ENCODE data around the gene HADHA.

HADHA gene

DNA sequence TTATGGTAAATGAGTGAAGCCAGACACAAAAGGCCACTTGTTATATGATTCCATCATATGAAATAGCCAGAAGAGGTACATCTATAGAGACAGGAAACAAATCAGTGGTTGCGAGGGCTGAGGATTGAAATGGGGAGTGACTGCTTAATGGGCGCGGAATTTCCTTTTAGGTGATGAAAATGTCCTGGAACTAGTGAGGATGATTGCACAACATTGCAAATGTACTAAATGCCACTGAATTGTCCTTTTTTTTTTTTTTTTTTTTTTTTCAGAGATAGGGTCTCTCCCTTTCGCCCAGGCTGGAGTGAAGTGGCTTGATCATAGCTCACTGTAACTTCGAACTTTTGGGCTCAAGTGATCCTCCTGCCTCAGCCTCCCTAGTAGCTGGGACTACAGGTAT, 86.9 kb downstream of the HADHA start:
- no peaks in the 10 kb centered on the region for H3K36me3 ChIP-seq (ENCODE audit: insufficient read depth, low read length)
- H3K27ac ChIP-seq (ENCODE audit: low read depth, low read length, poor library complexity, severe bottlenecking), result no peak overlapping the region

GRCh38 chr2:26150243-26150642, 94.2 kb downstream of the HADHA start:
- TF ChIP-seq, protein P1, sequence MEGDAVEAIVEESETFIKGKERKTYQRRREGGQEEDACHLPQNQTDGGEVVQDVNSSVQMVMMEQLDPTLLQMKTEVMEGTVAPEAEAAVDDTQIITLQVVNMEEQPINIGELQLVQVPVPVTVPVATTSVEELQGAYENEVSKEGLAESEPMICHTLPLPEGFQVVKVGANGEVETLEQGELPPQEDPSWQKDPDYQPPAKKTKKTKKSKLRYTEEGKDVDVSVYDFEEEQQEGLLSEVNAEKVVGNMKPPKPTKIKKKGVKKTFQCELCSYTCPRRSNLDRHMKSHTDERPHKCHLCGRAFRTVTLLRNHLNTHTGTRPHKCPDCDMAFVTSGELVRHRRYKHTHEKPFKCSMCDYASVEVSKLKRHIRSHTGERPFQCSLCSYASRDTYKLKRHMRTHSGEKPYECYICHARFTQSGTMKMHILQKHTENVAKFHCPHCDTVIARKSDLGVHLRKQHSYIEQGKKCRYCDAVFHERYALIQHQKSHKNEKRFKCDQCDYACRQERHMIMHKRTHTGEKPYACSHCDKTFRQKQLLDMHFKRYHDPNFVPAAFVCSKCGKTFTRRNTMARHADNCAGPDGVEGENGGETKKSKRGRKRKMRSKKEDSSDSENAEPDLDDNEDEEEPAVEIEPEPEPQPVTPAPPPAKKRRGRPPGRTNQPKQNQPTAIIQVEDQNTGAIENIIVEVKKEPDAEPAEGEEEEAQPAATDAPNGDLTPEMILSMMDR (IDR thresholded peaks at IDR 0.05; ENCODE audit: low read length), result no peak
- TF ChIP-seq EZH2 (IDR thresholded peaks at IDR 0.05; ENCODE audit: borderline replicate concordance, low read length), result no peak
- no peaks in the 10 kb centered on the region for H3K9me2 ChIP-seq (ENCODE audit: low read depth, low read length)
- no peaks in the 10 kb centered on the region for H3K36me3 ChIP-seq (ENCODE audit: insufficient read depth, low read length)
- H3K27me3 ChIP-seq (ENCODE audit: insufficient read depth, low read length), result no peaks in the 10 kb centered on the region
- H3K4me1 ChIP-seq (ENCODE audit: insufficient read depth, low read length, severe bottlenecking), result no peaks in the 10 kb centered on the region
- no peaks in the 10 kb centered on the region for H3K79me2 ChIP-seq (ENCODE audit: insufficient read depth, low read length)
- H3K9me3 ChIP-seq (ENCODE audit: low read length), result peaks cover 9% of the 10 kb centered on the region; the same call in 1 of the 2 replicates
- no peak overlapping the region for H3K27ac ChIP-seq (ENCODE audit: low read depth, low read length, poor library complexity, severe bottlenecking)
- H3F3A ChIP-seq (ENCODE audit: insufficient read depth, low read length), result no peaks in the 10 kb centered on the region
- H4K20me1 ChIP-seq (ENCODE audit: insufficient read depth, low read length), result no peaks in the 10 kb centered on the region
- H3K4me2 ChIP-seq (ENCODE audit: low read length), result no peak overlapping the region
- no peak overlapping the region for H2AFZ ChIP-seq (ENCODE audit: low read length)
- no peak overlapping the region for H3K4me3 ChIP-seq (ENCODE audit: low read depth, low read length, poor library complexity, severe bottlenecking)
- no peak overlapping the region for H3K9ac ChIP-seq (ENCODE audit: low read length)

More for the DNA sequence above, 86.9 kb downstream of the HADHA start:
- Histone ChIP-seq H3K4me1 (ENCODE audit: insufficient read depth, low read length, severe bottlenecking) (no peaks in the 10 kb centered on the region), H3K9ac (ENCODE audit: low read length) (no peak overlapping the region), H3K9me2 (ENCODE audit: low read depth, low read length) (no peaks in the 10 kb centered on the region), H4K20me1 (ENCODE audit: insufficient read depth, low read length) (no peaks in the 10 kb centered on the region), H2AFZ (ENCODE audit: low read length) (no peak overlapping the region), H3K79me2 (ENCODE audit: insufficient read depth, low read length) (no peaks in the 10 kb centered on the region), H3K4me3 (ENCODE audit: low read depth, low read length, poor library complexity, severe bottlenecking) (no peak overlapping the region), H3F3A (ENCODE audit: insufficient read depth, low read length) (no peaks in the 10 kb centered on the region), H3K4me2 (ENCODE audit: low read length) (no peak overlapping the region), H3K27me3 (ENCODE audit: insufficient read depth, low read length) (no peaks in the 10 kb centered on the region), H3K9me3 (ENCODE audit: low read length) (peaks cover 9% of the 10 kb centered on the region; the same call in 1 of the 2 replicates)
- TF ChIP-seq, protein P1 (IDR thresholded peaks at IDR 0.05; ENCODE audit: low read length), result no peak
- no peak for TF ChIP-seq EZH2 (IDR thresholded peaks at IDR 0.05; ENCODE audit: borderline replicate concordance, low read length)

DNA sequence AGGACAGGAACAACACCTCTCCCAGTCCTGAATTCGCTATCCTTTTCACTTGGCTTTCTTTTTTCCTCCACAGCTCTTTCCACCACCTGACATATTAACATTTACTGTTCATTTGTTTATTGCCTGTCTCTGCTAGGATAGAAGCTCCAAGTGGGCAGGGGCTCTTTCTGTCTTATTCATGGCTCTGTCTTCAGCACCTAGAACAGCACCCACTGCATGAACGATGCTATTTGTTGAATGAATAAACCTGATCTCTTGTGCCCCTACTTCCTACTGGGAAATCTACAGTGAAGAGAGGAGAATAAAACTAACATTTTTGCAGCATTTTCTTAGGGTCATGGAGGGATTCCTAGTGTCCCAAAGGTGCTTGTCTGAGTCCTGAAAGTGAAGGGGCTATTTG, 95.9 kb downstream of the HADHA start:
- H2AFZ ChIP-seq (ENCODE audit: low read length), result no peak overlapping the region
- H3K9me3 ChIP-seq (ENCODE audit: low read length), result 0 out of 2 replicates have a peak, but pooled peaks cover 2% of the 10 kb centered on the region
- H3K9ac ChIP-seq (ENCODE audit: low read length), result no peak overlapping the region
- no peak overlapping the region for H3K27ac ChIP-seq (ENCODE audit: low read depth, low read length, poor library complexity, severe bottlenecking)
- H3F3A ChIP-seq (ENCODE audit: insufficient read depth, low read length), result no peaks in the 10 kb centered on the region
- no peaks in the 10 kb centered on the region for H3K36me3 ChIP-seq (ENCODE audit: insufficient read depth, low read length)
- H3K4me2 ChIP-seq (ENCODE audit: low read length), result no peak overlapping the region
- no peaks in the 10 kb centered on the region for H3K9me2 ChIP-seq (ENCODE audit: low read depth, low read length)
- no peak overlapping the region for H3K4me3 ChIP-seq (ENCODE audit: low read depth, low read length, poor library complexity, severe bottlenecking)
- H3K4me1 ChIP-seq (ENCODE audit: insufficient read depth, low read length, severe bottlenecking), result peaks cover 5% of the 10 kb centered on the region
- no peaks in the 10 kb centered on the region for H3K27me3 ChIP-seq (ENCODE audit: insufficient read depth, low read length)
- TF ChIP-seq, protein P1 (IDR thresholded peaks at IDR 0.05; ENCODE audit: low read length), result no peak
- no peak for TF ChIP-seq EZH2 (IDR thresholded peaks at IDR 0.05; ENCODE audit: borderline replicate concordance, low read length)
- H3K79me2 ChIP-seq (ENCODE audit: insufficient read depth, low read length), result no peaks in the 10 kb centered on the region
- H4K20me1 ChIP-seq (ENCODE audit: insufficient read depth, low read length), result no peaks in the 10 kb centered on the region
